BE2C (cell line): ENCODE data around the gene PCSK5.
"Not testable (repeated sequence)": the region's sequence is repeated elsewhere in the genome, so short reads cannot be mapped to it uniquely, and the experiment has no call there.

Experiments
- DNase-seq: peaks from one replicate; pipeline ENCODE4 v3.0.0-alpha.2; 2020
- H3K27me3 ChIP-seq: fragments of 250-450 bp; sonication (Bioruptor Pico); 2 replicates; pipeline ENCODE4 v1.5.1; 2020; ENCODE audit warnings: mild to moderate bottlenecking
- H3K36me3 ChIP-seq: fragments of 250-450 bp; sonication (Bioruptor Pico); 2 replicates; pipeline ENCODE4 v1.5.1; 2020; ENCODE audit warnings: mild to moderate bottlenecking
- H3K4me1 ChIP-seq: fragments of 250-450 bp; sonication (Bioruptor Pico); 2 replicates; pipeline ENCODE4 v1.5.1; 2020
- H3K4me3 ChIP-seq: 2 replicates; pipeline ENCODE4 v1.5.1; 2011; ENCODE audit warnings: low read depth, low read length
- H3K9me3 ChIP-seq: fragments of 250-450 bp; sonication (Bioruptor Pico); 2 replicates; pipeline ENCODE4 v1.5.1; 2020
- TF ChIP-seq, protein P1 (sequence below): IDR thresholded peaks from 2 replicates; pipeline ENCODE4 v1.5.1; 2012; ENCODE audit warnings: mild to moderate bottlenecking, low read depth, low read length

Gene PCSK5

DNA sequence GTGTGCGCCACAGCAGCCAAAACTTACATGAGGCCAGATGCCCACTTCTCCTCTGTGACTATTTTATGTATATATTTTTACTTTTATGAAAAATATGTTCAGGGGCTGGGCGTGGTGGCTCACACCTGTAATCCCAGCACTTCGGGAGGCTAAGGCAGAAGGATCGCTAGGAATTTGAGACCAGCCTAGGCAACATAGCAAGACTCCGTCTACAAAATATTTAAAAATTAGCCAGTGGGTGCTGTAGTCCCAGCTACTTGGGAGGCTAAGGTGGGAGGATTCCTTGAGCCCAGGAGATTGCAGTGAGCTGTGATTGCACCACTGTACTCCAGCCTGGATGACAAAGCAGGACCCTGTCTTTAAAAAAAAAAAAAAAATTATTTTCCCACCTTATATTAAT, 420.5 kb downstream of the PCSK5 start:
- H3K36me3 ChIP-seq: no peaks in the 10 kb centered on the region
- H3K9me3 ChIP-seq: no peaks in the 10 kb centered on the region
- no peak overlapping the region for H3K4me3 ChIP-seq
- no peaks in the 10 kb centered on the region for H3K4me1 ChIP-seq
- TF ChIP-seq, protein P1, sequence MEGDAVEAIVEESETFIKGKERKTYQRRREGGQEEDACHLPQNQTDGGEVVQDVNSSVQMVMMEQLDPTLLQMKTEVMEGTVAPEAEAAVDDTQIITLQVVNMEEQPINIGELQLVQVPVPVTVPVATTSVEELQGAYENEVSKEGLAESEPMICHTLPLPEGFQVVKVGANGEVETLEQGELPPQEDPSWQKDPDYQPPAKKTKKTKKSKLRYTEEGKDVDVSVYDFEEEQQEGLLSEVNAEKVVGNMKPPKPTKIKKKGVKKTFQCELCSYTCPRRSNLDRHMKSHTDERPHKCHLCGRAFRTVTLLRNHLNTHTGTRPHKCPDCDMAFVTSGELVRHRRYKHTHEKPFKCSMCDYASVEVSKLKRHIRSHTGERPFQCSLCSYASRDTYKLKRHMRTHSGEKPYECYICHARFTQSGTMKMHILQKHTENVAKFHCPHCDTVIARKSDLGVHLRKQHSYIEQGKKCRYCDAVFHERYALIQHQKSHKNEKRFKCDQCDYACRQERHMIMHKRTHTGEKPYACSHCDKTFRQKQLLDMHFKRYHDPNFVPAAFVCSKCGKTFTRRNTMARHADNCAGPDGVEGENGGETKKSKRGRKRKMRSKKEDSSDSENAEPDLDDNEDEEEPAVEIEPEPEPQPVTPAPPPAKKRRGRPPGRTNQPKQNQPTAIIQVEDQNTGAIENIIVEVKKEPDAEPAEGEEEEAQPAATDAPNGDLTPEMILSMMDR: no peak
- no peaks in the 10 kb centered on the region for H3K27me3 ChIP-seq
- no peak for DNase-seq

DNA sequence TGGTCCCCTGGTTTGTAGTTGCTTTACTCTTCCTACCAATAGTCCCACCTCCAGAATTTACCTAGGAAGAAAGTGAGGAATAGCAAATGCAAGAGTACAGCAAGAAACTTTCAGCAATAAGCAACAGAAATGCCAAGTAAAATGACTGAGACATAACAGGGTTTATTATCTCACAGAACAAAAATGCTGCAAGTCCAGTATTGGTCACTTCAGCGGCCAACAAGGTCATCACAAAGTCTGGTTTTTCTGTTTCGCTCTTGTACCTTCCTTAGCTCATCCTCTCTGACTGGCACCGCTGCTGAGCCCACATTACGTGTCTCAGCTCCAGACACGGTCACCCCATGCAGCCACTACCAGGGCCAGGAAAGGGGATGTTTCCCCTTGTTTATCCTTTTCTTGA, 421.1 kb downstream of the PCSK5 start:
- DNase-seq: no peak
- H3K27me3 ChIP-seq: no peaks in the 10 kb centered on the region
- no peaks in the 10 kb centered on the region for H3K9me3 ChIP-seq
- TF ChIP-seq, protein P1: no peak
- no peak overlapping the region for H3K4me3 ChIP-seq
- no peaks in the 10 kb centered on the region for H3K4me1 ChIP-seq
- no peaks in the 10 kb centered on the region for H3K36me3 ChIP-seq

DNA sequence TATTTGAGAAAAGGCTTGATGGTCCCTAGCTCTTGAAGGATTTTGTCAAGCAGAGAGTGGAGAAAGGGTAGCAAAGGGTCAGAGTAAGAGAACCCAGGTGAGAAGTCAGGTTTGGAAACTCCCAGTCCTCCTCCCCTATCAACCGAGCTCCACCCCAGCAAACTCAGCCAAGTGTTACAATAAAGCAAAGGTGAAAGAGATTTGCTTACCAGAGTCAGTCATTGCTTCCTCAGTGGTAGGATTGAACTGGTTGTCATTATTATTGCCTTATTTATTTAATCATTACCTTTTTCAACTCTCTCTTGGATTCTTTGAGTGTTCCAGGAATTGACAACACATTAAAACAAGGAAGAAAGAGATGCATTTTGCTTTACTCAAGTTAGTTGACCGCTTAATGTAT, 423.3 kb downstream of the PCSK5 start:
- Histone ChIP-seq H3K4me1 (no peaks in the 10 kb centered on the region), H3K36me3 (no peaks in the 10 kb centered on the region)
- TF ChIP-seq, protein P1: no peak

GRCh38 chr9:76314321-76314720, 423.8 kb downstream of the PCSK5 start:
- no peaks in the 10 kb centered on the region for H3K4me1 ChIP-seq
- no peaks in the 10 kb centered on the region for H3K9me3 ChIP-seq
- no peak for DNase-seq
- no peak overlapping the region for H3K4me3 ChIP-seq
- TF ChIP-seq, protein P1: no peak
- no peaks in the 10 kb centered on the region for H3K36me3 ChIP-seq
- H3K27me3 ChIP-seq: no peaks in the 10 kb centered on the region

More for the DNA sequence above, 423.3 kb downstream of the PCSK5 start:
- no peak for DNase-seq
- no peaks in the 10 kb centered on the region for H3K27me3 ChIP-seq
- H3K9me3 ChIP-seq: no peaks in the 10 kb centered on the region
- no peak overlapping the region for H3K4me3 ChIP-seq

DNA sequence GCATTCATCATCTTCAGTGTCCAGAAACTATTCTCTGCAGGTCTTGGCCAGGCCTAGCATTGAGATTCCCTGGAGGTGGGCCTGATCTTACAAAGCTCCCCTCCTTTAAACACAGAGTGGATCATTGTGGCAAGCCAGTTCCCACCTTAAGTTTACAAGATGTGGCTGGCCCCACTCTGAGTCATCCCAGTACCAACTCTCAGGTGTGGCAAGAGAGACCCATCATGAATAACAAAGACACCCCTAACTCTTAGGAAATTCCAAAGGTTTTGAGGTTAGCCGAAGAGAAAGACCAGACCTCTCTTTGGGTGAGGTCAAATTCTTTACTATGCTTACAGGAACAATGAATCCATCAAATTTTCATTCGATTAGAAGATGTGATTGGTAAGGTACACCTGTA, 425.6 kb downstream of the PCSK5 start:
- TF ChIP-seq, protein P1: no peak

GRCh38 chr9:76319466-76319865, 429.0 kb downstream of the PCSK5 start:
- not testable (repeated sequence) for H3K27me3 ChIP-seq, H3K4me3 ChIP-seq, H3K4me1 ChIP-seq, H3K9me3 ChIP-seq, DNase-seq, H3K36me3 ChIP-seq

More for the DNA sequence above, 425.6 kb downstream of the PCSK5 start:
- Histone ChIP-seq H3K4me1 (no peaks in the 10 kb centered on the region), H3K27me3 (no peaks in the 10 kb centered on the region), H3K4me3 (no peak overlapping the region), H3K9me3 (no peaks in the 10 kb centered on the region), H3K36me3 (no peaks in the 10 kb centered on the region)
- no peak for DNase-seq
